ENCODE measurements around the gene PHF20. TPM values are rescaled to one million over a fixed set of nuclear protein-coding genes. Genes with fewer than 3 reads are reported as not detected.

The PHF20 gene
- total and polyA plus RNA-seq, 2 of the 8 experiments (the other 6 are each of a cell fraction or from before 2014, with no cell fraction given): 25.6 to 70.1 TPM

GRCh38 chr20:35731469-35731788 is 40.4 kb upstream of the PHF20 start:
- no peaks in the 10 kb centered on the region for H3K9me3 ChIP-seq (ENCODE audit: insufficient read depth in 2 of 2, low read depth in 1 of 2, low read length in 1 of 2)
- CTCF ChIA-PET (ENCODE audit: partially characterized antibody): no interaction called here
- TF ChIP-seq, protein P1, sequence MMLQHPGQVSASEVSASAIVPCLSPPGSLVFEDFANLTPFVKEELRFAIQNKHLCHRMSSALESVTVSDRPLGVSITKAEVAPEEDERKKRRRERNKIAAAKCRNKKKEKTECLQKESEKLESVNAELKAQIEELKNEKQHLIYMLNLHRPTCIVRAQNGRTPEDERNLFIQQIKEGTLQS (IDR thresholded peaks at IDR 0.05; ENCODE audit: insufficient read depth, low read depth, low read length): no peak
- TF ChIP-seq SP4 (IDR thresholded peaks at IDR 0.05; ENCODE audit: low read length) (no peak), HDAC6 (IDR thresholded peaks at IDR 0.05; ENCODE audit: low read depth, low read length) (no peak), YY1 (IDR thresholded peaks at IDR 0.05; ENCODE audit: low read depth, low read length) (no peak), SIRT6 (IDR thresholded peaks at IDR 0.05; ENCODE audit: low read length) (no peak), SIX5 (IDR thresholded peaks at IDR 0.05; ENCODE audit: low read depth, low read length) (no peak), RNF2 (IDR thresholded peaks at IDR 0.05; ENCODE audit: borderline replicate concordance, low read depth, low read length, missing control alignments, poor library complexity, severe bottlenecking) (no peak), BACH1 (IDR thresholded peaks at IDR 0.05; ENCODE audit: low read length) (no peak), NRF1 (IDR thresholded peaks at IDR 0.05; ENCODE audit: low read depth, low read length) (no peak), CTCF (IDR thresholded peaks at IDR 0.05; ENCODE audit: control extremely low read depth in 1 of 3, insufficient read depth in 1 of 3, low read depth in 1 of 3, low read length in 3 of 3) (no peak), RAD21 (IDR thresholded peaks at IDR 0.05 in 1 of 2, conservative IDR thresholded peaks at IDR 0.05 in 1 of 2; ENCODE audit: low read depth in 2 of 2, low read length in 2 of 2) (no peak), TBP (IDR thresholded peaks at IDR 0.05; ENCODE audit: low read depth, low read length) (no peak)

More at GRCh38 chr20:35731469-35731788, 40.4 kb upstream of the PHF20 start:
- POLR2A ChIA-PET (ENCODE audit: partially characterized antibody): interaction anchor here (0.9 to 45.3 kb wide), 11 partner anchors 1 to 163 kb away, joined by 3 to 2341 read pairs (median 3); partner anchors contain the start of genes NFS1, PHF20, RBM39 and ROMO1
- Histone ChIP-seq H2BK12ac (ENCODE audit: low read depth, low read length) (no peak overlapping the region), H4K8ac (ENCODE audit: extremely low read depth, insufficient read depth, low read length) (no peak overlapping the region), H2BK15ac (ENCODE audit: low read length) (no peak overlapping the region), H2BK20ac (ENCODE audit: low read length) (no peak overlapping the region), H4K20me1 (replicated peaks in 1 of 2; ENCODE audit: control insufficient read depth in 1 of 2, insufficient read depth in 2 of 2, low read length in 2 of 2) (peaks cover 23 to 30% of the 10 kb centered on the region in 2 experiments), H3K14ac (ENCODE audit: insufficient read length) (no peak overlapping the region), H2AFZ (ENCODE audit: low read length) (no peak overlapping the region), H3K4me3 (ENCODE audit: extremely low read depth in 1 of 4, insufficient read depth in 2 of 4, low read depth in 3 of 4, low read length in 4 of 4) (no peak overlapping the region), H4K91ac (replicated peaks; ENCODE audit: insufficient read length, low read length) (no peak overlapping the region), H4K5ac (ENCODE audit: insufficient read length, low read depth, low read length) (no peak overlapping the region), H3K27ac (ENCODE audit: low read depth, low read length) (no peak overlapping the region), H3K23ac (ENCODE audit: insufficient read length) (no peak overlapping the region), H3K27me3 (replicated peaks in 1 of 4; ENCODE audit: control insufficient read depth in 3 of 4, extremely low read depth in 1 of 4, insufficient read depth in 3 of 4, low read length in 3 of 4) (no peaks in the 10 kb centered on the region), H3K9ac (replicated peaks in 1 of 4; ENCODE audit: extremely low read depth in 1 of 4, low read depth in 3 of 4, low read length in 3 of 4) (no peak overlapping the region), H3K4me2 (ENCODE audit: insufficient read depth in 1 of 2, low read depth in 2 of 2, low read length in 2 of 2) (no peak overlapping the region), H2BK5ac (ENCODE audit: low read depth, low read length) (no peak overlapping the region), H3K56ac (replicated peaks; ENCODE audit: insufficient read length, low read depth, low read length) (no peak overlapping the region), H2BK120ac (replicated peaks; ENCODE audit: low read depth, low read length) (no peak overlapping the region), H3K79me2 (ENCODE audit: control insufficient read depth in 1 of 2, insufficient read depth in 2 of 2, low read length in 2 of 2) (peaks cover 8 to 91% of the 10 kb centered on the region in 2 experiments), H2AK5ac (ENCODE audit: low read depth, low read length) (no peak overlapping the region), H3K36me3 (ENCODE audit: control insufficient read depth in 2 of 4, insufficient read depth in 4 of 4, low read length in 3 of 4) (peaks cover 59 to 99% (median 92%) of the 10 kb centered on the region in 4 experiments), H3K4ac (replicated peaks; ENCODE audit: insufficient read length, low read depth, low read length) (no peak overlapping the region), H3K79me1 (ENCODE audit: low read depth, low read length) (peaks cover 2% of the 10 kb centered on the region; the same call in 1 of the 2 replicates), H3K4me1 (replicated peaks in 1 of 4; ENCODE audit: control insufficient read depth in 3 of 4, insufficient read depth in 4 of 4, low read length in 3 of 4) (no peaks in the 10 kb centered on the region), H3K23me2 (ENCODE audit: low read depth, low read length) (no peaks in the 10 kb centered on the region), H3K18ac (ENCODE audit: extremely low read depth, low read length) (no peak overlapping the region)
- WGBS, 2 experiments (ENCODE audit: extremely low coverage in 1 of 2, insufficient coverage in 1 of 2, insufficient read length in 1 of 2, insufficient replicate concordance in 2 of 2, low coverage in 1 of 2, low lambda C conversion rate in 2 of 2, missing lambda C conversion rate in 1 of 2): 96% methylated on average over 2 of the region's 2 CpGs; no CpG with 5 or more reads in 1 of the 2 experiments
- DNase-seq (ENCODE audit: low read depth in 1 of 2, low spot score in 2 of 2) (no peak), FAIRE-seq (no peak)
